K562 (cell line): ENCODE measurements around the gene DBNL. TPM values are rescaled to one million over a fixed set of nuclear protein-coding genes. Genes with fewer than 3 reads are reported as not detected.
"Not testable (repeated sequence)": the region's sequence is repeated elsewhere in the genome, so short reads cannot be mapped to it uniquely, and the experiment has no call there.

Experiments
- ATAC-seq: fragments of 200-7000 bp; cut with Tn5 transposase; 3 replicates; pipeline ENCODE4 v1.9.1; 2020; ENCODE audit warnings: moderate library complexity
- BruUV-seq: library from RNA; stranded (reverse); fragments of 400-500 nt; replicated peaks from 2 replicates; lab custom pipeline; 2021; lab: Mats Ljungman, UMichigan
- CTCF ChIA-PET: fragments of 300-600 bp; formaldehyde crosslinking; extraction: SDS; loops from one replicate; lab custom pipeline; 2021; ENCODE audit warnings: low intra/inter-chr PET ratio; lab: Yijun Ruan, JAX
- POLR2A ChIA-PET: fragments of 300-600, 350-650 bp; sonication (Branson Sonifier 250); formaldehyde crosslinking; extraction: SDS; loops from one replicate; lab custom pipeline; 2021; ENCODE audit warnings: antibody characterized with exemption, inconsistent platforms; lab: Yijun Ruan, JAX
- DNase-seq, 4 experiments: peaks; one replicate each; pipeline versions ENCODE4 v3.0.0 to v3.0.0-alpha.2; 2011 to 2018; ENCODE audit warnings: low spot score in 3 of 4, mixed read lengths in 3 of 4; ENCODE audit errors: extremely low read depth in 1 of 4
- FAIRE-seq: peaks from 2 replicates; lab custom pipeline; 2011; peaks lifted over from hg19 to GRCh38; lab: Jason Lieb, UNC
- H2AFZ ChIP-seq: 2 replicates; pipeline ENCODE4 v1.6.0; 2011; ENCODE audit warnings: low read depth, low read length, control low read depth, inconsistent platforms
- H3K27ac ChIP-seq: fragments of 200-600 bp; 3 replicates; pipeline ENCODE4 v1.8.0; 2011; ENCODE audit warnings: low read depth, mild to moderate bottlenecking, control low read depth, inconsistent platforms, low read length, moderate library complexity, mixed read lengths; ENCODE audit errors: extremely low read depth
- H3K27me3 ChIP-seq, 2 experiments: fragments of 300-600 bp in 1 of 2; 2 replicates in 1 of 2; 3 replicates in 1 of 2; pipeline versions ENCODE4 v1.6.0 to v1.8.0; 2011; ENCODE audit warnings: inconsistent platforms in 2 of 2, low read length in 2 of 2, mild to moderate bottlenecking in 1 of 2, mixed read lengths in 1 of 2, moderate library complexity in 1 of 2; ENCODE audit not compliant: control insufficient read depth in 2 of 2, insufficient read depth in 2 of 2
- H3K36me3 ChIP-seq: fragments of 300-600 bp; 3 replicates; pipeline ENCODE4 v1.8.0; 2011; ENCODE audit warnings: mild to moderate bottlenecking, low read length, inconsistent platforms; ENCODE audit not compliant: control insufficient read depth, insufficient read depth
- H3K4me1 ChIP-seq, 2 experiments: fragments of 200-600 bp in 1 of 2; replicated peaks in 1 of 2; 2 replicates in 1 of 2; 3 replicates in 1 of 2; pipeline versions ENCODE4 v1.5.1 to v1.8.0; 2011; ENCODE audit warnings: inconsistent platforms in 2 of 2, low read length in 2 of 2, mild to moderate bottlenecking in 1 of 2, mixed read lengths in 1 of 2, moderate library complexity in 1 of 2; ENCODE audit not compliant: control insufficient read depth in 2 of 2, insufficient read depth in 2 of 2
- H3K4me2 ChIP-seq: 2 replicates; pipeline ENCODE4 v1.6.1; 2011; ENCODE audit warnings: low read length, control low read depth, inconsistent platforms, mixed read lengths; ENCODE audit not compliant: insufficient read depth
- H3K4me3 ChIP-seq: fragments of 200-600 bp; sonication (generic), shearing (Covaris generic); 2 replicates; pipeline ENCODE4 v1.5.1; 2016; ENCODE audit warnings: control low read depth, inconsistent platforms
- H3K79me2 ChIP-seq: fragments of 200-600 bp; 3 replicates; pipeline ENCODE4 v1.8.0; 2011; ENCODE audit warnings: low read length, inconsistent platforms; ENCODE audit not compliant: control insufficient read depth, insufficient read depth
- H3K9ac ChIP-seq, 2 experiments: 2 replicates each; pipeline versions ENCODE4 v1.6.0 to v1.6.1; 2011; ENCODE audit warnings: low read depth in 2 of 2, low read length in 2 of 2, control low read depth in 1 of 2, inconsistent platforms in 1 of 2, mild to moderate bottlenecking in 1 of 2, mixed read lengths in 1 of 2; ENCODE audit not compliant: insufficient read depth in 1 of 2
- H3K9me1 ChIP-seq: one replicate; pipeline ENCODE4 v1.6.0; 2011; ENCODE audit warnings: inconsistent platforms, mild to moderate bottlenecking, low read length, moderate library complexity; ENCODE audit not compliant: control insufficient read depth, insufficient read depth
- H3K9me3 ChIP-seq: replicated peaks from 2 replicates; pipeline ENCODE4 v1.5.1; 2011; ENCODE audit warnings: low read depth, low read length, inconsistent platforms; ENCODE audit not compliant: control insufficient read depth, insufficient read depth
- H4K20me1 ChIP-seq: replicated peaks from 2 replicates; pipeline ENCODE4 v1.6.1; 2011; ENCODE audit warnings: low read length, inconsistent platforms, mixed read lengths; ENCODE audit not compliant: control insufficient read depth, insufficient read depth
- ATF7 ChIP-seq: fragments of 450-650 bp; IDR thresholded peaks from 2 replicates; pipeline ENCODE4 v1.7.1; 2014; ENCODE audit warnings: mild to moderate bottlenecking, moderate library complexity
- CBFA2T3 ChIP-seq: fragments of 450-650 bp; IDR thresholded peaks from 2 replicates; pipeline ENCODE4 v1.6.1; 2017
- DACH1 ChIP-seq: fragments of 450-650 bp; IDR thresholded peaks from 2 replicates; pipeline ENCODE4 v1.6.1; 2018; ENCODE audit not compliant: partially characterized antibody
- FOXK2 ChIP-seq, 2 experiments: fragments of 450-650 bp; IDR thresholded peaks in 1 of 2; conservative IDR thresholded peaks in 1 of 2; 2 replicates each; pipeline ENCODE4 v1.6.1; 2016; ENCODE audit warnings: low read depth in 2 of 2, mild to moderate bottlenecking in 1 of 2
- HDAC2 ChIP-seq: fragments of 450-650 bp; IDR thresholded peaks from 2 replicates; pipeline ENCODE4 v1.6.1; 2016; ENCODE audit warnings: mild to moderate bottlenecking
- HDGF ChIP-seq: fragments of 450-650 bp; IDR thresholded peaks from 2 replicates; pipeline ENCODE4 v1.6.1; 2016
- MEIS2 ChIP-seq: fragments of 450-650 bp; IDR thresholded peaks from 2 replicates; pipeline ENCODE4 v1.6.1; 2014; ENCODE audit warnings: mild to moderate bottlenecking; ENCODE audit not compliant: partially characterized antibody
- ZEB2 ChIP-seq: fragments of 450-650 bp; IDR thresholded peaks from 2 replicates; pipeline ENCODE4 v1.6.1; 2016
- WGBS: fragments of 100-300 bp; shearing (Covaris generic); methylation state at CpG from one replicate; pipeline ENCODE4 v1.1.6; 2016; ENCODE audit warnings: low coverage, mixed read lengths; ENCODE audit not compliant: insufficient coverage; ENCODE audit errors: missing lambda C conversion rate; 5-methylcytosine and 5-hydroxymethylcytosine counted together
- in situ Hi-C: fragments of 300-500 bp; cut with MboI; formaldehyde crosslinking; loops from 4 replicates; pipeline ENCODE4 v1.15.0; 2018; ENCODE audit warnings: inconsistent platforms, mixed read lengths
- intact Hi-C: fragments of 100-400 bp; cut with micrococcal nuclease; formaldehyde crosslinking; loops from 2 replicates; pipeline ENCODE4 v1.14.2; 2022
- polyA plus RNA-seq, 8 experiments: library from polyadenylated mRNA; depleted of rRNA in 4 of 8; stranded (reverse) in 5 of 8; unstranded in 3 of 8; fragments of >200 nt; fragmentation: Nextera tagmentation in 2 of 8; fragmentation: Illumina TruSeq in 1 of 8; extraction: Ambion mirVana in 2 of 8; extraction: Trizol in 1 of 8; gene quantifications; 2 replicates each; pipeline versions ENCODE4 v1.2.1 to v1.2.3, GENCODE V29; 2011 to 2014; ENCODE audit warnings: inconsistent platforms in 1 of 8, missing spikeins in 1 of 8
- total RNA-seq, 7 experiments: library from RNA; depleted of rRNA in 6 of 7; stranded (reverse); fragments of >200 nt in 6 of 7; fragmentation: Illumina TruSeq in 2 of 7; extraction: Trizol in 2 of 7; gene quantifications; 2 replicates each; pipeline versions ENCODE4 v1.2.1 to v1.2.3, GENCODE V29; 2011 to 2021; ENCODE audit warnings: low replicate concordance in 1 of 7
- TF ChIP-seq, protein P1 (sequence below): sonication (generic); formaldehyde crosslinking; IDR thresholded peaks from 2 replicates; pipeline ENCODE4 v1.8.0; 2022; ENCODE audit warnings: mild to moderate bottlenecking, missing genetic modification reagents
- TF ChIP-seq, protein P2 (sequence below): fragments of 450-650 bp; IDR thresholded peaks from 2 replicates; pipeline ENCODE4 v1.6.1; 2016; ENCODE audit warnings: borderline replicate concordance
- TF ChIP-seq, protein P3 (sequence below): sonication (generic); formaldehyde crosslinking; IDR thresholded peaks from 2 replicates; pipeline ENCODE4 v1.9.0; 2022; ENCODE audit warnings: mild to moderate bottlenecking, missing genetic modification reagents

The DBNL gene
- total and polyA plus RNA-seq, 9 of the 15 experiments (the other 6 are each of a cell fraction or from before 2014, with no cell fraction given) = 1.9 to 65.1 (median 38.9) TPM

DNA sequence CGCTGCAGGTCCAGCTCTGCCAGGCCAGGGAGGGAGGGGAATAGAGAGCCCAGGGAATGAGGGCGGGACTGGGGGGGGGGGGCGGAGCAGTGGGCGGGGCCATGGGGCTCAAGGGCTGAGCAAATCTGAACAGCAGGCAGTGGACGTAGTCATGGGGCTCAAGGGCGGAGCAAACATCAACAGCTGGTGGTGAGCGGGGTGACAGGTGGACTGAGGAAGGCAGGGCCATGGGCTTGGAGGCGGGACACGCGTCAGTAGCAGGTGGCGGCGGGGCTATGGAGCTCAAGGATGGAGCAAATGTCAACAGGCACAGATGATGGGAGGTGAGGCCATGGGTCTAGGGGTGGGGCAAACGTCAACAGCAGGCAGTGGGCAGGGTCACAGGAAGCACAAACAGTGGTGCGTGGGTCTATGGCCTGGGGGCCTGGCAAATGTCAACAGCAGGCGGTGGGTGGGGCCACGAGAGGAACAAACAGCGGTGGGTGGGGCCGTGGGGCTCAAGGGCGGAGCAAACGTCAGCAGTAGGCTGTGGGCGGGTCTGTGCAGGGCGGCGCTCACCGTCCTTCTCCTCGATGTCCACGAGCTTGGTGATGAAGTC lies 5.4 kb upstream of the DBNL start (continued):
- TF ChIP-seq ATF7 = peak; percentile 72; the same call in 1 of the 2 replicates
- peak; percentile 64; the same call in 1 of the 2 replicates for TF ChIP-seq HDGF
- peak; percentile 83 for TF ChIP-seq DACH1
- TF ChIP-seq, protein P1, sequence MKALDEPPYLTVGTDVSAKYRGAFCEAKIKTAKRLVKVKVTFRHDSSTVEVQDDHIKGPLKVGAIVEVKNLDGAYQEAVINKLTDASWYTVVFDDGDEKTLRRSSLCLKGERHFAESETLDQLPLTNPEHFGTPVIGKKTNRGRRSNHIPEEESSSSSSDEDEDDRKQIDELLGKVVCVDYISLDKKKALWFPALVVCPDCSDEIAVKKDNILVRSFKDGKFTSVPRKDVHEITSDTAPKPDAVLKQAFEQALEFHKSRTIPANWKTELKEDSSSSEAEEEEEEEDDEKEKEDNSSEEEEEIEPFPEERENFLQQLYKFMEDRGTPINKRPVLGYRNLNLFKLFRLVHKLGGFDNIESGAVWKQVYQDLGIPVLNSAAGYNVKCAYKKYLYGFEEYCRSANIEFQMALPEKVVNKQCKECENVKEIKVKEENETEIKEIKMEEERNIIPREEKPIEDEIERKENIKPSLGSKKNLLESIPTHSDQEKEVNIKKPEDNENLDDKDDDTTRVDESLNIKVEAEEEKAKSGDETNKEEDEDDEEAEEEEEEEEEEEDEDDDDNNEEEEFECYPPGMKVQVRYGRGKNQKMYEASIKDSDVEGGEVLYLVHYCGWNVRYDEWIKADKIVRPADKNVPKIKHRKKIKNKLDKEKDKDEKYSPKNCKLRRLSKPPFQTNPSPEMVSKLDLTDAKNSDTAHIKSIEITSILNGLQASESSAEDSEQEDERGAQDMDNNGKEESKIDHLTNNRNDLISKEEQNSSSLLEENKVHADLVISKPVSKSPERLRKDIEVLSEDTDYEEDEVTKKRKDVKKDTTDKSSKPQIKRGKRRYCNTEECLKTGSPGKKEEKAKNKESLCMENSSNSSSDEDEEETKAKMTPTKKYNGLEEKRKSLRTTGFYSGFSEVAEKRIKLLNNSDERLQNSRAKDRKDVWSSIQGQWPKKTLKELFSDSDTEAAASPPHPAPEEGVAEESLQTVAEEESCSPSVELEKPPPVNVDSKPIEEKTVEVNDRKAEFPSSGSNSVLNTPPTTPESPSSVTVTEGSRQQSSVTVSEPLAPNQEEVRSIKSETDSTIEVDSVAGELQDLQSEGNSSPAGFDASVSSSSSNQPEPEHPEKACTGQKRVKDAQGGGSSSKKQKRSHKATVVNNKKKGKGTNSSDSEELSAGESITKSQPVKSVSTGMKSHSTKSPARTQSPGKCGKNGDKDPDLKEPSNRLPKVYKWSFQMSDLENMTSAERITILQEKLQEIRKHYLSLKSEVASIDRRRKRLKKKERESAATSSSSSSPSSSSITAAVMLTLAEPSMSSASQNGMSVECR (CRISPR knock-in tag) = peak; percentile 87
- TF ChIP-seq, protein P2, sequence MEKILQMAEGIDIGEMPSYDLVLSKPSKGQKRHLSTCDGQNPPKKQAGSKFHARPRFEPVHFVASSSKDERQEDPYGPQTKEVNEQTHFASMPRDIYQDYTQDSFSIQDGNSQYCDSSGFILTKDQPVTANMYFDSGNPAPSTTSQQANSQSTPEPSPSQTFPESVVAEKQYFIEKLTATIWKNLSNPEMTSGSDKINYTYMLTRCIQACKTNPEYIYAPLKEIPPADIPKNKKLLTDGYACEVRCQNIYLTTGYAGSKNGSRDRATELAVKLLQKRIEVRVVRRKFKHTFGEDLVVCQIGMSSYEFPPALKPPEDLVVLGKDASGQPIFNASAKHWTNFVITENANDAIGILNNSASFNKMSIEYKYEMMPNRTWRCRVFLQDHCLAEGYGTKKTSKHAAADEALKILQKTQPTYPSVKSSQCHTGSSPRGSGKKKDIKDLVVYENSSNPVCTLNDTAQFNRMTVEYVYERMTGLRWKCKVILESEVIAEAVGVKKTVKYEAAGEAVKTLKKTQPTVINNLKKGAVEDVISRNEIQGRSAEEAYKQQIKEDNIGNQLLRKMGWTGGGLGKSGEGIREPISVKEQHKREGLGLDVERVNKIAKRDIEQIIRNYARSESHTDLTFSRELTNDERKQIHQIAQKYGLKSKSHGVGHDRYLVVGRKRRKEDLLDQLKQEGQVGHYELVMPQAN = peak; percentile 99
- TF ChIP-seq CBFA2T3 = 0 out of 2 replicates have a peak, but pooled peaks have one; percentile 18
- TF ChIP-seq MEIS2 = peak; percentile 77
- TF ChIP-seq HDAC2 = peak; percentile 93
- TF ChIP-seq, protein P3, sequence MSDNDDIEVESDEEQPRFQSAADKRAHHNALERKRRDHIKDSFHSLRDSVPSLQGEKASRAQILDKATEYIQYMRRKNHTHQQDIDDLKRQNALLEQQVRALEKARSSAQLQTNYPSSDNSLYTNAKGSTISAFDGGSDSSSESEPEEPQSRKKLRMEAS = peak; percentile 77
- 0 out of 2 replicates have a peak, but pooled peaks have one; percentile 25 for TF ChIP-seq ZEB2
- TF ChIP-seq FOXK2 (conservative IDR thresholded peaks at IDR 0.05 in 1 of 2, IDR thresholded peaks at IDR 0.05 in 1 of 2; ENCODE audit: low read depth in 2 of 2) = peak; percentile 98 to 100

DNA sequence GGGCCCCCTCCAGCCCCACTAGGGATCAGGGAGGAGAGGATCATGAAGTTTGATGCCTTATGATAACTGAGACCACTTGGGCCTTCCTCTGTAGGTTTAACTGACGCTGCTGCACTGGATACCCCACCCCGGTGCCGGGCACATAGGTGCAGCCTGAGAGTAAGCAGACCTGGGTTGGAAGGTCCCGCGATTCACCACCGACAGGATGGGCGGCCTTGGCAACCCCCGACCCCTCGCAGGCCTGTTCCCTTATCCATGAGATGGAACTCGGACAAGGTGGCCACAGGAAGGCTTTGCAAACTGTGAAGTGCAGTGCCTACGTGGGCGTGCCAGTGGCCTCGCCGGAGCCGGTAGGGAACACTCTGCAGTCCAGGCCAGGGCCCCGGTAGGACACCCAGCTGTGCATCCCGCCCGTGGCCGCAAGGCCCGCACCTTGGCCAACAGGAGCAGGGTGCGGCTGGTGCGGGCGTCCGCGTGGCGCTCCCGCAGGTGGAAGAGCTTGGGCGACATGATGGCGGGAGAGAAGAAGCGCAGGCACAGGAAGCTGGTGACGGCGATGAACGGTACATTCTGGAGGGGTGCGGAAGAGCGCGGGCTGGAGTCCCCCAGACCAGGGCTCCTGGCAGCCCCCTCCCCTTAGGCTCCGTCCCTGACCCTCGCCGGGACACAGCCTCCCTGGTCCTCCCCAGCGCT lies 4.6 kb upstream of the DBNL start:
- FAIRE-seq, H3K27me3 ChIP-seq, H3K9me3 ChIP-seq, ATAC-seq, H3K9ac ChIP-seq, CTCF ChIA-PET, H2AFZ ChIP-seq, H3K79me2 ChIP-seq, H3K9me1 ChIP-seq, H3K4me2 ChIP-seq, POLR2A ChIA-PET, BruUV-seq, intact Hi-C loops, H4K20me1 ChIP-seq, in situ Hi-C loops, H3K4me3 ChIP-seq, H3K27ac ChIP-seq, H3K36me3 ChIP-seq, DNase-seq: not testable (repeated sequence)
- H3K4me1 ChIP-seq = peaks cover 5 to 41% of the 10 kb centered on the region in 2 experiments; a peak in 4 of 5 replicates
- WGBS = 56% methylated on average over 4 of the region's 40 CpGs
